HG03066 (cell line): ENCODE results near the gene LAMA5.

Experiments
- ATAC-seq: cut with Tn5 transposase; IDR thresholded peaks from one replicate; pipeline ENCODE4 v1.9.1; 2021; ENCODE audit warnings: low read depth; ENCODE audit not compliant: unreplicated experiment

LAMA5 gene

DNA sequence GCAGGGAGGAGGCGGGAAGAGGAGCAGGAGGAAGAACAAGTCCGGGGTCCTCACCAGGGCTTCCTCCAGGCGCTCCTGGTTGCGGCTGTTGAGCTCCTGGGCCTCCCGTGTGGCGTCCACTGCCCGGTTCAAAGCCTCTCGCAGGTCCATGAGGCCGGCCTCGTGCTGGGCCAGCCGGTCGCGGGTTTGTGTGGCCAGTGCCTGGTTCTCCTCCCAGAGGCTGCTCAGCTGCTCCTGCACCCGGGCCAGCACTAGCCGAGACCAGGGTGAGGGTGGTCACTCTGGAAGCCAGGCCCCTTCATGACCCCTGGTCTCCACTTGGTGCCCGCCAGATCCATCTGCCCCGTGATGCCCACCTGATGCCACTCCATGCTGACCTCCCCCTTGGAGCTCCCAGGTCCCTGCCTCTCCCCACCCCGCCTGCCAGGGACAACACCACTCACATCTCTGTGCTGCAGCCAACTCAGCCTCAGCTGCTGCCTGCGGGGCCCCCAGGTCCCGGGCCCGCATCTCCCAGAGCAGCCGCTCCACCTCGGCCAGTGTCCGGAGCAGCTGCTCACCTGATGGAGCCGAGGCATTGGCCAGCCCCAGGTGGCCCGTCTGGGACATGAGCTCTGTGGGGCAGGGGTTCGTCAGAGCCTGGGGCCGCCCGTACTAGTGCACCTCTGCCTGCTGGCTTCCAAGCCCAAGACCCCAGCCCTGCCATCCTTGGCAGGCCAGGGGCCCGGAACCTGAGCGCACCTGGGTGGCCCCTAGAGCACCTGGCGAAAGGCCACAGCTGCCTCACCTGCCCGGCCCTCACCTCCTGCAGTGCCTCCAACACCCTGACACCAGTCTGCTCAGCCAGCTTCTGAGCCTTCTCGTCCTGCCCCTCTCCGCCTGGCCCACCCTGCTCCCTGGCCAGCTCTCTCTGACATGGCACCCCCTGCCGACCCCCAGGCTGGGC lies 48.4 kb downstream of the LAMA5 start:
- ATAC-seq: no peak

DNA sequence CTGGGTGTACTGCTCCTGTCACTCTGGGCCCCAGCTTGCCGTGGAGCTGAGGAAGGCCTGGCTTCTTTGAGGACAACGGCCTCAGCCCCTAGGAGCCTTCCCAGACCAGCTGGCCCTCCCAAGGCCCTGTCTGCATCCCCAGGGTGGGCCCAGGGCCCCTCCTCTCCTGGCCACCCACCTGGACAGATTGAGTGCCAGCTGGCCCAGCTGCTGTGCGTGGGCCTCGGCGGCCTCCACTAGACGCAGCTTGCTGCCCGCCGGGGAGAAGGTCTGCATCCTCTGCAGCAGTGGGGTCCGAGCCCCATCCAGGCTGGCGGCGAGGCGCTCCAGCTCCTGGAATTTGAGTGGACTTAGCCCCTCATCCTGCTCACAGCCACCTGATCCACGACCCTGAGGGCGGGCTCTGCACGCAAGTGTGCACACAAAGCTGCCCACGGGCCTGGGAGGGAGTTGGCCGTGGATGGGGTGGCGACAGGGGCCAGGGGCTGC lies 49.9 kb downstream of the LAMA5 start:
- ATAC-seq: no peak

DNA sequence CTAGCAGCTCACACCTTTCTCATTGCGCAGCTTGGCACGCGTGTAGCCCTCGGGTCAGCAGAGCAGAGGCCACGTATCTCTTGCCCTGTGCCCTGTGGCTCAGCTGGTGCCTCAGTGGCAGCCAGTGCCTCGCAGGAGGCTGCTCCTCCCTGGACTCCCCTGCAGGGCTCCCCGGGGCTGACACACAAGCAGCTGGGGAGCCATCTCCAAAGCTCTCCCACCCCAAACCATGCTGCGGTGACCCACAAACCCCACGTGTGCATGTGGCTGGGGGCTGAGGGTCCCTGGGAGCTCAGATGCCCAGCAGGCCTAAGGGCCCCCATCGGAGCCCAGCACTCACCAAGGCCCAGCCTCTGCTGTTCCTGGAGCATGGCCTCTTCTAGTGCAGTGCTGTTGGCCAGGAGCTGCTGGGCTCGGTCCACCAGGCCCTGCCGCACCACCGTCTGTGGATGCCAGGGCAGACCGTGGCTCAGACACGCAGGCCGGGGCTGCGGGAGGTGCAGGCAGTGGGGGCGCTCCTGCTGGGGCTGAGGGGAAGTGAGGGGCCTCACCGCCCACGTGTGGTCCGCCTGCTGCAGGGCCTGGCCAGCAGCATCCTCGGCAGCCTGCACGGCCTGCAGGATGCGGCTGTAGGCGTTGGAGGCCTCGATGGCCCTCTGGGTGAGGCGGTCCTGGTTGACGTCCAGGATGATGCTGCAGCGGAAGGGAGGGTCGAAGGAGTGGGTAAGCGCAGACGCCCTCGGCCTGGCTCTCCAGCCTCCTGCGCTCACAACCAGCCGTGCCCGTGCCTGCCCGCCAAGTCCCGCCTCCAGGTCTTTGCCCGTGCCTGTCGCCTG lies 50.6 kb downstream of the LAMA5 start:
- ATAC-seq: no peak

DNA sequence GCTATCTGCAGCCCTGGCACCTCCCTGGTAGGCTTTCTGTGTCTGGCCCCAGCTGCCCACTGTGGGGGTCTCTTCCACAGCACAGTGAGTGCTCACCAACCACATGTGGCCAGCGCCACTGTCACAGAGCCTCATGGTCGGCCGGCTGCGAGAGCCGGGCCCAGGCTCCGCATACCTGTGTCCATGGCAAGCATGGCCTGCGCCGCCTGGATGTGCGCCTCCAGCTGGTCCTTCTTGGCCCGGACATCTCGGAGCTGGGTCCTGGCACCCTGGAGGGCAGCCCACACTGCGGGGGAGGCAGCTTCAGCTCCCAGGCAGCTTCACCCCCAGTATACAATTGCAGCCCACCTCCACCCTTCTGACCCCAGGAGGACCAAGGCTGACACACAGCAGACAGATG lies 51.3 kb downstream of the LAMA5 start:
- no peak for ATAC-seq

DNA sequence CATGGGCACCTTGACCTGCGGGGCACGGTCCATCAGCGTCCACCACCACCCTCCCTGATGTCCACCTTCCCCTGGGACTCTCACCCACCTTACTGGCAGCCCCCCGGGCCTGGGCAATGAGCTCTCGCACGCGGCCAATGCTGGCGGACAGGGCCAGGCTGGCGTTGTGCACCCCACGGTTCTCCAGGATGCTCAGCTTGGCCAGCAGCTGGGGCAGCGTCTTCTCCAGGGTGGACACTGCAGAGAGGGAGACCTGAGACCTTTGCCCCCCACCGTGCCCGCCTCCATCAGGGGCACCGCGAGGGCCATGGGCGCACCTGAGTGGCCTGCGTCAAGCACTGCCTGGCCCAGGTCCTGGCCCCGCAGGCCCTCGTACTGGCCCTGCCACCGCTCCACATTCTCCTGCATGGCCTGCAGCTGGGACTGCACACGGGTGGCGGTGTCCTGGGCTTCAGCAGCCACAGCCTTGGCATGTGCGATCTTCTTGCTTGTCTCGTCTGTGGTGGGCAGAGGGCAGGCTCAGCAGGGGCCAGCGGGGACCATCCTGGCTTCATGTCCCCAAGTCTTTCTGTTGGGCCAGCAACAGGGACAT lies 52.3 kb downstream of the LAMA5 start:
- no peak for ATAC-seq

DNA sequence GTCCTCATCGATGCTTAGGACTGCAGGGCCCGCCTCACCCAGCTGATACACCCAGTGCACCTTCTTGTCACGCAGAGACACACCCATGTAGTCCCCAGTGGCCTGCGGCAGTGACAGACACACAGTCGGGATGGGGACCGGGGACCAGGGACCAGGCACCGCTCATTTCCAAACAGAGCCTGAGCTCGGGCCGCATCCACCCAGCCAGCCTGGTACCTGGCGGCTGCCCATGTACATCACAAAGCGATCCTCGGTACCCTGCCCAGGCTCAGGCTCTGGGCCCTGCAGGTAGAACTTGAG lies 52.8 kb downstream of the LAMA5 start:
- no peak for ATAC-seq

DNA sequence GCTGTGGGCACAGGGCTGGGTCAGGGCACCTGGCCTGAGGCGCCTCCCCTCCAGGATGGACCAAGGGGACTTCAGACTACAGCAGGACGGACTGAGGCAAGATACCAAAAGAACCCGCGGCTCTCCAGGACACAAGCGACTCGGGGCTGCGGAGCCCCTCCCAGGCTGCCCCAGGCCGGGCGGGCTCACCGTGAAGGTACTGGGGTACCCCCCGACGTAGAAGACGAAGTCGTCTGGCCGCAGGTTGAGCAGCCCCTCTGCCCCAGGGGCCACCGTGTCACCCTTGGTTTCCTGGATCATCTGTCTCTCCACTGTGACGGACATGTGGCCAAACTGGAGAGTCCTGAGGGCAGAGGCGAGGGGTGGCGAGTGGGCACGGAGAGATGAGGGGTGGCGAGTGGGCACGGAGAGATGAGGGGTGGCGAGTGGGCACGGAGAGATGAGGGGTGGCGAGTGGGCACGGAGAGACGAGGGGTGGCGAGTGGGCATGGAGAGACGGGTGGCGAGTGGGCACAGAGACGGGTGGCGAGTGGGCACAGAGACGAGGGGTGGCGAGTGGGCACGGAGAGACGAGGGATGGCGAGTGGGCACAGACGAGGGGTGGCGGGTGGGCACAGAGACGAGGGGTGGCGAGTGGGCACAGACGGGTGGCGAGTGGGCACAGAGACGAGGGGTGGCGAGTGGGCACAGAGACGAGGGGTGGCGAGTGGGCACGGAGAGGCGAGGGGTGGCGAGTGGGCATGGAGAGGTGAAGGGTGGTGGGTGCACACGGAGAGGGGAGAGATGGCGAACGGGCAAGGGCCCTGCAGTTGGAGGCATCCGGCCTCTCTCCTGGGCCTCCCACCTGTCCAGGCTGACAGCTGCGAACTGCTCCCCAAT lies 53.4 kb downstream of the LAMA5 start:
- ATAC-seq: no peak

DNA sequence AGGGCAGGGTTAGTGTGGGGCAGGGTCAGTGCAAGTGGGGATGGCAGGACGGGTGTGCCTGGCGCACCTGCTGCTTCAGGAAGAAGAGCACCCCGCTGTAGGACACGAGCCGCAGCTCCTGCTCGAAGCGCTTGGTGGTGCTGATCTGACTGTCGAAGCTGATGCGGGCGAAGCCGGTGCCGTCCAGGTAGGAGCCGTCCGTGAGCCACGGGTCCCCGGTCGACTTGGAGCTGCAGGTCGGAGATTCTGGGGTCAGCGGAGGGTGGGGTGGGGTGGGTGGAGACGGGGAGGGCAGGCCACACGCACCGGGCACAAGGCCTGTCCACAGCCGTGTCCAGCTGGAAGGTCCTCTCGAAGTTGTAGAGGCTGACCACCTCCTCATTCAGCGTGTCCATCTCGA lies 54.1 kb downstream of the LAMA5 start:
- no peak for ATAC-seq

DNA sequence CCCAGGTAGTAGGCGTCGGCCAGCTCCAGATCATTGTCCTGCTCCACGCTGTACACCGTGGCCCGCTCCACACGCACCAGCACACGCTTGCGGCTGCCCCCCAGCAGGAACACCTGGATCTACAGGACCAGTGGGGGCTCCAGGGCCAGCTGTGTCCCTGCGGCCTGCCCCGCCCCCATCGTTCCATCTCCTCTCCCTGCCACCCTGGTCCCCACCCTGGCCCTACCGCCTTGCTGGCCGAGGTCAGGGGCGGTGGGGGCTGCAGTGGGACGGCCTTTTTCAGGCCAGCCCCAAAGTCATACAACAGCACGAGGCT lies 54.5 kb downstream of the LAMA5 start:
- ATAC-seq: no peak

DNA sequence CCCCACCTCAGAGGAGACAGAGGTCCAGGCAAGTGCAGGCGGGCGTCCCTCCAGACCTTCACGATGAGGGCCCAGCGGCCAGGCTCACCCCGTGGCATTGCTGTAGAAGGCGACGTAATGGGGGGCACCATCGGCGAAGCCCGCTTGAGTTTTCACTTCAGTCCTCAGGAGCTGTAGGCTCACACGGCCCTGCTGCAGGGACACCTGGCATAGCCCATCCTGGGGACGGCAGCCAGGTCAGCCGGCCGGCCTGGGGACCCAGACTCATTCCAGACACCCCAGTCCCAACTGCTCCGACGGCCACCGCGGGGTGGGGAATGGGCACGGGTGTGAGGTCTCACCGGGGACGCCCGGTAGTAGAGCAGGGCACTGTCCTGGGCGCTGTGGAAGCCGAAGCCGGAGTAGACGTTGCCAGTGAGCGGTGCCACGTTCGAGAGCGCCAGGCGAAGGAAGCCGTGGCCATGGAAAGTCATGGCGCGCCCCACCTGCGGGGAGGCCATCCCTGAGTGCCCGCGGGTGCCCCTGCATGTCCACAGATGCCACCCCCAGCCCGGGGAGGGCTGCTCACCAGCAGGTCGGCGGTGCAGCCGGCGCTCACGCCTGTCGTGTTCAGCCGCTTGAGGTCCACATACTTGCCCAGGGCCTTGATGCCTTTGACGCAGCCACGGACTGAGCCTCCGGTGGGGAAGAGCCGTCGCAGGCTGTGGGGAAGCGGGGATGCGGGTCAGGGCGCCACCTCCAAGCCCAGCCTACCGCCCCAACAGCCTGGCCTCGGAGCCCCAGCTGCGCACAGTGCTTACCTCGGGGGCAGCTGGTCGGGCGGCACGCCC lies 55.1 kb downstream of the LAMA5 start:
- ATAC-seq: no peak

DNA sequence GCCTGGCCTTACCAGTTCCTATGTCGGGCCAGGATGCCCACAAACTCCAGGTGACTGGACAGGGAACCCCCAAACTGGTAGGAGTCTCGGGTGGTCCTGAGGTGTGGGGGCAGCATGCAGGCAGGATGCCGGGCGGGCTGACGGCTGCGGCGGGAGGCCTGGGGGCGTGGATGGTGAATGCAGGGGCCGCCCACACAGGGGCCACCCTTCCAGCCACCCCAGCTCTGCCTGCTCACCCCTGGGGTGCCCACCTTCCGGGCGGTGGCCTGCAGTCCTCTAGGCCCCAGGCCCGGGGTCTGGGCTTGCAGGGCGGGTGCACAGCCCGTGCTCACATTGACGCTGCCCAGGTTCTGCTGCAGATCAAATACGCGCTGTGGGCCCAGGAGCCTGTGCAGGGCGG lies 56.0 kb downstream of the LAMA5 start:
- no peak for ATAC-seq

DNA sequence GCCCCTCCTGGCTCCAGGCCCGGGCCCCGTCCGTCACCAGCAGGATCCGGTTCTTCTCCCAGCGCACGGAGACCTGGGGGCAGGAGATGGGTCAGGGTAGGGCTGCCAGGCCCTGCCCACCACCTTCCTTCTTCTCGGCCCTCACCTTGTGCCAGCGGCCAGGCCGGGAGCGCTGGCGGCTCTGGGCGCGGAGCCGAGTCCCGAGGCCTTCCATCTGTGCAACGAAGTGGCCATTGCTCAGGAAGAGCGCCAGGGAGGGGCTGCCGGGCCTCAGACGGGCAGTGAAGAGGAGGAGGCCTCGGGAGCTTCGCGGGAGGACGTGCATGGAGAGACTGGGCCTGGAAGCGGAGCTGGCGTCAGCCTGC lies 56.4 kb downstream of the LAMA5 start:
- ATAC-seq: no peak

DNA sequence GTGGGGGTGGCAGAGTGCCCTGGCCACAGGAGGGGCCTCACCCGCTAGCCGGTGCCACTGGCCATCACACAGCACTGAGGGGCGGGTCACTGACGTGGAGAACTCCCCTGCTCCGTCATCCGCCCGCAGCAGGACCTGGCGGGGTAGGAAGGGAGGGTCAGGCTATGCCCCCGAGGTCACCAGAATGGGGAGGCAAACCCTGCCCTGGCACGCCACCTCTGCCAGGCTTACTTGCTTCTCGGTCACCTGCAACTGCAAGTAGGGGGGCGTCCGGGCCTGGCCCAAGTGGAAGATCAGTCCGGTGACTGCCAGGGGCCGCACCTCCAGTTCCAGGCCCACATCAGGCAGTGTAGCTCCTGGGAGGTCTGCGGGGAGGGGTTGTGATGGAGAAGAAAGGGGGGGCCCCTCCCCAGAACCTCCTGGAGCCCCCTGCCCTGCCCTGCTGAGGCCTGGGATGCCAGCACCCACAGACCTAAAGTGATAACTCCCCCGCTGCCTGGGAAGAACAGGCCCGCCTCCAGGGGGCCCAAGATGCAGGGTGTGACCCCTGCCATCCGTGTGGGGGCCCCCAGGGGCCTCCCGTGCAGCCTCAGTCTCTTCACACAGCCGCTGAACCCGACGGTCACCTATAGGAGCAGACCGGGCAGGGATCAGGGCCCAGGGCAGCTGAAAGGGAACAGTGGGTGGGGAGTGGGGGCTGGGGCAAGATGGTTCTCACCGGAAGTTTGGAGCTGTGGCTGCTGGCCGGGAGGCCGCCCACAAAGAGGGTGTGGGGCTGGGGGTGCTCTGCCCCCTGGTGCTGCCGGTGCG lies 57.0 kb downstream of the LAMA5 start:
- ATAC-seq: no peak

DNA sequence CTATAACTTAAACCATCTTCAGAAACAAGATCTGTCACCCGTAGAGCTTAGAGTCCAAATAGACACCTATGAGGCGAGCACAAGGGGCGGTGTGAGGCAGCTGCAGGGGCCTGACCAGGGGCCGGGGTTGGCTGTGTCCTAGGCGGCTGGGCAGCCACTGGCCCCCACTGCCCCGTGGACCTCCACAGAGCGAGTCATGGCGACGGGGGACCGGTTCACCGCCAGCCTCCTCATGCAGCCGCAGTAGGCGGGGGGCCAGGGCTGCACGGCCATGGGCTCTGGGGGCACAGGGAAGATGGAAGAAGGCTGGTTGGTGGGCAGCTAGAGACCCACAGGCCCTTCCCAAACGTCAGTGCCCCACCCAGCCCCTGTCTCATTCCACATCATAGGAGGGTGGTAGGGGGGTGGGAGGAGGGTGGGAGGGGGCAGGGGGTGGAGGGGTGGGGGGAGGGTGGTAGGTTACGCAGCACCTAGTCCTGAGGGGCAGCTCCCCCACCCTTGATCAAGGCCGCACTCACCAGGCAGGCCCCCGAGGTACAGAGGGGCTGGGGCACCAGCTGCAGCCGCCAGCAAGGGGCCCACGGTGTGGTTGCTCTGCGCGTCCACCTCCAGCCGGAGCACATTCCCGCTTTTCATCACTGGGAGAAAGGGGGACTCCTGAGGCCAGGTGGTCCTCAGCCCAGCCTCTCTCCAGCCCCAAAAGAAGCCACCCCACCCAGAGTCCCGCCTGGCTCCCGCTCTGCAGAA lies 57.7 kb downstream of the LAMA5 start:
- ATAC-seq: no peak

DNA sequence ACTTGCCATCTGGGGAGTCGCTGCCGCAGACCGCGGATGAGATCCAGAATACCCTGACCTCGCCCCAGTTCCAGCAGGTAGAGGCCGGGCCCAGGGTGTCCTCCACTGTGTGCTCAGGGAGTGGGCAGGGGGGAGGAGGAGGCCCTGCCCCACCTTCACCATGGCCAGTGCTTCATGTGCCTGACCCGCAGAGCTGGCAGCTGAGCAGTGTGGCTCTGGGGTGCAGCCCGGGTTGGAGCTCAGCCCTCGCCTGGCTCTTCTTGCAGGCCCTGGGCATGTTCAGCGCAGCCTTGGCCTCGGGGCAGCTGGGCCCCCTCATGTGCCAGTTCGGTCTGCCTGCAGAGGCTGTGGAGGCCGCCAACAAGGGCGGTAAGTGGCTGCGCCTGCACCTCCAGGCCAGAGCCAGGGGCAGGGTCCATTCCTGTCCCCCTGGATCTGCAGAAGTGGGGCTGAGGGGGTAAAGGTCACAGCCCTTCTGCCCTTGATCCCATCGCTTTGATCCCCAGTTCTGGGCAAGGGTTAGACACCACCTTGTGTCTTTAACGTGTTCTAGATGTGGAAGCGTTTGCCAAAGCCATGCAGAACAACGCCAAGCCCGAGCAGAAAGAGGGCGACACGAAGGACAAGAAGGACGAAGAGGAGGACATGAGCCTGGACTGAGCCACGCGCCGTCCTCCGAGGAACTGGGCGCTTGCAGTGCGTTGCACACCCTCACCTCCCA lies 58.9 kb downstream of the LAMA5 start:
- no peak for ATAC-seq

DNA sequence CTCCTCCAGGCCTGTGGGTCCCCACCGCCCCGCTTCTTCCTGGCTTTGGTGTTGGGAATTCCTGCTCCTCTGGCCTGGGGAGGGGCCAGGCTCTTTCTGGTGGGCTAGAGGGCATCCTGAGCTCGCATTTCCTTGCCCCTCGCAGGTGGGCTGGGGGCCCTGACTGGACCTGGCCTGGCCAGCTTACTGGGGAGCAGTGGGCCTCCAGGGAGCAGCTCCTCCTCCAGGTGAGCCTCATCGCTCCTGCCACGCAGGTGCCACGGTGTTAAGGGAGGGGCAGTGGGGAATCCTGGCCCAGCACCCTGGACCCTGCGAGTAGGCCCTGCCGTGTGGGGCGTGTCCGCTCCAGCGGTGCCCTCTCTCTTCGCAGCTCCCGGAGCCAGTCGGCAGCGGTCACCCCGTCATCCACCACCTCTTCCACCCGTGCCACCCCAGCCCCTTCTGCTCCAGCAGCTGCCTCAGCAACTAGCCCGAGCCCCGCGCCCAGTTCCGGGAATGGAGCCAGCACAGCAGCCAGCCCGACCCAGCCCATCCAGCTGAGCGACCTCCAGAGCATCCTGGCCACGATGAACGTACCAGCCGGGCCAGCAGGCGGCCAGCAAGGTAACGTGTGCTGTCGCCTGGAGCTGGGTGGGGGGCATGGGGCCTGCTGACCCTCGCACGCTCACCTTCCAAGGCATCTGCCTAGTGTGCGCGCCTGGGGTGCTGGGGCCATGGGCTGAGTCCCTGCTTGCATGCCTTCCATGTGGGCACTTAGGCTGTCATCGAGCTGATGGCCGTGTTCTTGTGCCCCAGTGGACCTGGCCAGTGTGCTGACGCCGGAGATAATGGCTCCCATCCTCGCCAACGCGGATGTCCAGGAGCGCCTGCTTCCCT lies 59.6 kb downstream of the LAMA5 start:
- no peak for ATAC-seq
